Measurements from ENCODE around the gene CCDC117.
"Not testable (repeated sequence)": the region's sequence is repeated elsewhere in the genome, so short reads cannot be mapped to it uniquely, and the experiment has no call there.

CCDC117 gene

DNA sequence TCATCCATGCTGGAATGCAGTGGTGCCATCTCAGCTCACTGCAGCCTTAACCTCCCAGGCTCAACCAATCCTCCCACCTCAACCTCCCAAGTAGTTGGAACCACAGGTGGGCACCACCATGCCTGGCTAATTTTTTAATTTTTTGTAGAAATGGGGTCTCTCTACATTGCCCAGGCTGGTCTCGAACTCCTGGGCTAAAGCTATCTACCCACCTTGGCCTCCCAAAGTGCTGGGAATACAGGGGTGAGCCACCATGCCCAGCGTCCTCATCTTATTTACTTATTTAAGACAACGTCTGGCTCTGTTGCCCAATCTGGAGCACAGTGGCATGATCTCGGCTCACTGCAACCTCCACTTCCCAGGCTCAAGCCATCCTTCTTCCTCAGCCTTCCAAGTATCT lies 10.5 kb upstream of the CCDC117 start:
- not testable (repeated sequence) for H3K4me2 ChIP-seq (ENCODE audit: low read length); H4K8ac ChIP-seq (ENCODE audit: low read depth, low read length); H2BK12ac ChIP-seq (ENCODE audit: low read length); H3K18ac ChIP-seq (ENCODE audit: low read length); H3K4ac ChIP-seq (ENCODE audit: low read depth, low read length); H2AFZ ChIP-seq (ENCODE audit: insufficient read depth, low read length, poor library complexity); H4K12ac ChIP-seq (ENCODE audit: low read depth, low read length); H3K9me3 ChIP-seq (ENCODE audit: insufficient read depth, low read depth, low read length); H3K27me3 ChIP-seq (ENCODE audit: insufficient read depth, low read length); H3K79me1 ChIP-seq (ENCODE audit: low read length); H2AK5ac ChIP-seq (ENCODE audit: low read length); H3K9ac ChIP-seq (ENCODE audit: low read length); H2BK5ac ChIP-seq (ENCODE audit: low read depth, low read length, poor library complexity); H4K91ac ChIP-seq (ENCODE audit: low read depth, low read length); H3K23ac ChIP-seq (ENCODE audit: low read length); H2BK120ac ChIP-seq (ENCODE audit: insufficient read depth, low read length, poor library complexity); H3K36me3 ChIP-seq (ENCODE audit: control insufficient read depth in 1 of 2, insufficient read depth in 2 of 2, low read length in 2 of 2); H3K4me3 ChIP-seq (ENCODE audit: low read depth, low read length); DNase-seq; H3K27ac ChIP-seq (ENCODE audit: low read depth, low read length); H3K14ac ChIP-seq (ENCODE audit: low read length); H3K79me2 ChIP-seq (ENCODE audit: control insufficient read depth, insufficient read depth, low read length, poor library complexity); H3K4me1 ChIP-seq (ENCODE audit: control insufficient read depth in 1 of 2, insufficient read depth in 2 of 2, low read length in 2 of 2)
- no CpG with 5 or more reads among the region's 4 CpGs for WGBS (ENCODE audit: extremely low coverage, insufficient coverage, insufficient read length)

DNA sequence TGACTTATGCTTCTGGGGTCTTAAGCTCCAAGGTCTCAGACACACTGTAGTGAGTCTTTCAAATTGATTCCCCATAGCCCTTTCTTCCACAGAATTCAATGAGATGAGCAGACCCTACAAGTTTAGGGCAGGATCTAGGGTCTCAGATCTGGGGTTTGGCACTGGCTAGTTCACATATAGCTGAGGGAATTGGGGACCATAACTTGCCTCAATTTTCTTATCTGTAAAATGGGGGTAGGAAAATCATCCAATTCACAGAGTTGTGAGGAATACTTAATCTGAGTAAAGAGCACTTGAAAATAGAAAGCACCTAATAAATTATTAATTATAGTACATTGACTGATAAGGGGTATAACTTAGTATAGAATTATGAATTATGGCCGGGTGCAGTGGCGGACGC lies 5.9 kb upstream of the CCDC117 start:
- H2AFZ ChIP-seq (ENCODE audit: insufficient read depth, low read length, poor library complexity), result no peak overlapping the region
- no peak overlapping the region for H3K4ac ChIP-seq (ENCODE audit: low read depth, low read length)
- no peak for DNase-seq
- H3K4me2 ChIP-seq (ENCODE audit: low read length), result no peak overlapping the region
- H3K14ac ChIP-seq (ENCODE audit: low read length), result no peak overlapping the region
- no peak overlapping the region for H3K27ac ChIP-seq (ENCODE audit: low read depth, low read length)
- H2BK12ac ChIP-seq (ENCODE audit: low read length), result no peak overlapping the region
- no peaks in the 10 kb centered on the region for H3K4me1 ChIP-seq (ENCODE audit: control insufficient read depth in 1 of 2, insufficient read depth in 2 of 2, low read length in 2 of 2)
- no peak overlapping the region for H4K8ac ChIP-seq (ENCODE audit: low read depth, low read length)
- H3K79me2 ChIP-seq (ENCODE audit: control insufficient read depth, insufficient read depth, low read length, poor library complexity), result no peaks in the 10 kb centered on the region
- H2BK120ac ChIP-seq (ENCODE audit: insufficient read depth, low read length, poor library complexity), result no peak overlapping the region
- H3K9me3 ChIP-seq (ENCODE audit: insufficient read depth, low read depth, low read length), result no peaks in the 10 kb centered on the region
- no peak overlapping the region for H4K12ac ChIP-seq (ENCODE audit: low read depth, low read length)
- WGBS (ENCODE audit: extremely low coverage, insufficient coverage, insufficient read length), result no CpG with 5 or more reads among the region's 3 CpGs
- H3K27me3 ChIP-seq (ENCODE audit: insufficient read depth, low read length), result no peaks in the 10 kb centered on the region
- H3K23ac ChIP-seq (ENCODE audit: low read length), result no peak overlapping the region
- H4K91ac ChIP-seq (ENCODE audit: low read depth, low read length), result no peak overlapping the region
- no peaks in the 10 kb centered on the region for H3K79me1 ChIP-seq (ENCODE audit: low read length)
- no peaks in the 10 kb centered on the region for H3K36me3 ChIP-seq (ENCODE audit: control insufficient read depth in 1 of 2, insufficient read depth in 2 of 2, low read length in 2 of 2)
- H2AK5ac ChIP-seq (ENCODE audit: low read length), result no peak overlapping the region
- H3K9ac ChIP-seq (ENCODE audit: low read length), result no peak overlapping the region
- H2BK5ac ChIP-seq (ENCODE audit: low read depth, low read length, poor library complexity), result no peak overlapping the region
- no peak overlapping the region for H3K18ac ChIP-seq (ENCODE audit: low read length)
- no peak overlapping the region for H3K4me3 ChIP-seq (ENCODE audit: low read depth, low read length)

DNA sequence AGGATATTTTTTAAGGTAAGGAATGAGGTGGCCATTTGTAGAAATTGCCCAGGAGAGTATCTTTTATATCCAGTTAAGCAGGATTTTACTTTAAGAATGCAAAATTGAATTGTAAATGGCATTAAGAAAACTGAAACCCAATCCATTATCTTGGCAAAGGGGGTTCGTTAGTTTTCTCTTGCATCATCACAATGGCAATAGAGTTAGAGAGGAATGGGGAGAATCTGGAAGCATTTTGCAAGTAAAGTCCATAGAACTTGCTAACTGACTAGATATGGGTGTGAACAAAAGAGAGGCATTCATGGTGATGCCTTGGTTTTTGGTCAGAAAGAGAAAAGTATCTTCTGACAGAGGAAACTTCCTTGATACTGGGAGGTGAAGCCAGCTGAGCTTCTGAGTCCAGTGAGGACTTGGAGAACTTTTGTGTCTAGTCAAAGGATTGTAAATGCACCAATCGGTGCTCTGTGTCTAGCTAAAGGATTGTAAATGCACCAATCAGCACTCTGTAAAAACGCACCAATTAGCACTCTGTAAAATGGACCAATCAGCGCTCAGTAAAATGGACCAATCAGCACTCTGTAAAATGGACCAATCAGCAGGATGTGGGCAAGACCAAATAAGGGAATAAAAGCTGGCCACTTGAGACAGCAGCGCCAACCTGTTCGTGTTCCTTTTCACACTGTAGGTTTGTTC lies 3.6 kb upstream of the CCDC117 start:
- Histone ChIP-seq H3K79me2 (ENCODE audit: control insufficient read depth, insufficient read depth, low read length, poor library complexity) (peaks cover 6% of the 10 kb centered on the region), H2BK12ac (ENCODE audit: low read length) (no peak overlapping the region), H3K14ac (ENCODE audit: low read length) (no peak overlapping the region), H4K8ac (ENCODE audit: low read depth, low read length) (no peak overlapping the region), H3K9me3 (ENCODE audit: insufficient read depth, low read depth, low read length) (no peaks in the 10 kb centered on the region), H3K36me3 (ENCODE audit: control insufficient read depth in 1 of 2, insufficient read depth in 2 of 2, low read length in 2 of 2) (no peaks in the 10 kb centered on the region), H2BK5ac (ENCODE audit: low read depth, low read length, poor library complexity) (no peak overlapping the region), H2AFZ (ENCODE audit: insufficient read depth, low read length, poor library complexity) (no peak overlapping the region), H3K27me3 (ENCODE audit: insufficient read depth, low read length) (no peaks in the 10 kb centered on the region), H3K18ac (ENCODE audit: low read length) (no peak overlapping the region), H3K4me1 (ENCODE audit: control insufficient read depth in 1 of 2, insufficient read depth in 2 of 2, low read length in 2 of 2) (no peaks in the 10 kb centered on the region), H2AK5ac (ENCODE audit: low read length) (no peak overlapping the region), H3K4me3 (ENCODE audit: low read depth, low read length) (no peak overlapping the region), H3K27ac (ENCODE audit: low read depth, low read length) (no peak overlapping the region), H3K79me1 (ENCODE audit: low read length) (peaks cover 6% of the 10 kb centered on the region), H2BK120ac (ENCODE audit: insufficient read depth, low read length, poor library complexity) (no peak overlapping the region), H3K9ac (ENCODE audit: low read length) (no peak overlapping the region), H3K23ac (ENCODE audit: low read length) (no peak overlapping the region), H4K91ac (ENCODE audit: low read depth, low read length) (no peak overlapping the region), H3K4me2 (ENCODE audit: low read length) (no peak overlapping the region), H4K12ac (ENCODE audit: low read depth, low read length) (no peak overlapping the region), H3K4ac (ENCODE audit: low read depth, low read length) (no peak overlapping the region)
- WGBS (ENCODE audit: extremely low coverage, insufficient coverage, insufficient read length), result no CpG with 5 or more reads among the region's 6 CpGs
- no peak for DNase-seq

DNA sequence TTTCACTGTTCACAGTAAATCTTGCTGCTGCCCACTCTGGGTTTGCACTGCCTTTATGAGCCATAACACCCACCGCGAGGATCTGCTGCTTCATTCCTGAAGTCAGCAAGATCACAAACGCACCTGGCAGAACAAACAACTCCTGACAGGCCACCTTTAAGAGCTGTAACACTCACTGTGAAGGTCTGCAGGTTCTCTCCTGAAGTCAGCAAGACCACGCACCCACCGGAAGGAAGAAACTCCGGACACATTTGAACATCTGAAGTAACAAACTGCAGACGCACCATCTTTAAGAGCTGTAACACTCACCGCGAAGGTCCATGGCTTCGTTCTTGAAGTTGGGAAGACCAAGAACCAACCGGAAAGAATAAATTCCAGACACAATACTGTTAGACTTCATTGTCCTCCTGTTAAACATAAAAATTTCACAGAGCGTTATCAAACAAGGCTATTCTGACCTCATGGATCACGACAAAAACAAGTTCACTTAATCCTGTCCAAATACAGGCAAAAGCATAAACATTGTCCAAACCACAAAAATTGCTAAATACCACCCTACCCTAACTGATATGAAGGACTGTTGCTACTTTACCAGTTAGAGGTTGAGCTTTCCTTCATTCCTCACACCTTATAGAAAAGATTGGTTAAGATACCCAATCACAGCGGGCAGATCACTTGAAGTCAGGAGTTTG lies 3.0 kb upstream of the CCDC117 start:
- no peak overlapping the region for H3K27ac ChIP-seq (ENCODE audit: low read depth, low read length)
- WGBS (ENCODE audit: extremely low coverage, insufficient coverage, insufficient read length), result no CpG with 5 or more reads among the region's 14 CpGs

More for the DNA sequence above, 3.0 kb upstream of the CCDC117 start:
- Histone ChIP-seq H3K4ac (ENCODE audit: low read depth, low read length) (no peak overlapping the region), H3K79me1 (ENCODE audit: low read length) (peaks cover 6% of the 10 kb centered on the region), H2BK120ac (ENCODE audit: insufficient read depth, low read length, poor library complexity) (no peak overlapping the region), H3K4me3 (ENCODE audit: low read depth, low read length) (no peak overlapping the region), H3K9ac (ENCODE audit: low read length) (no peak overlapping the region), H3K14ac (ENCODE audit: low read length) (no peak overlapping the region), H2BK5ac (ENCODE audit: low read depth, low read length, poor library complexity) (no peak overlapping the region), H2AFZ (ENCODE audit: insufficient read depth, low read length, poor library complexity) (no peak overlapping the region), H3K27me3 (ENCODE audit: insufficient read depth, low read length) (no peaks in the 10 kb centered on the region), H4K12ac (ENCODE audit: low read depth, low read length) (no peak overlapping the region), H4K8ac (ENCODE audit: low read depth, low read length) (no peak overlapping the region), H2AK5ac (ENCODE audit: low read length) (no peak overlapping the region), H3K9me3 (ENCODE audit: insufficient read depth, low read depth, low read length) (no peaks in the 10 kb centered on the region), H4K91ac (ENCODE audit: low read depth, low read length) (no peak overlapping the region), H3K4me2 (ENCODE audit: low read length) (no peak overlapping the region), H2BK12ac (ENCODE audit: low read length) (no peak overlapping the region), H3K18ac (ENCODE audit: low read length) (no peak overlapping the region), H3K4me1 (ENCODE audit: control insufficient read depth in 1 of 2, insufficient read depth in 2 of 2, low read length in 2 of 2) (no peaks in the 10 kb centered on the region), H3K36me3 (ENCODE audit: control insufficient read depth in 1 of 2, insufficient read depth in 2 of 2, low read length in 2 of 2) (peaks cover 2 to 3% of the 10 kb centered on the region in 2 experiments), H3K79me2 (ENCODE audit: control insufficient read depth, insufficient read depth, low read length, poor library complexity) (peaks cover 6% of the 10 kb centered on the region), H3K23ac (ENCODE audit: low read length) (no peak overlapping the region)
- no peak for DNase-seq

Data from trophoblast cell (in vitro differentiated cells and primary cell).